ENCODE data around the gene DIRAS1.
"Not testable (repeated sequence)": the region's sequence is repeated elsewhere in the genome, so short reads cannot be mapped to it uniquely, and the experiment has no call there.

The DIRAS1 gene

DNA sequence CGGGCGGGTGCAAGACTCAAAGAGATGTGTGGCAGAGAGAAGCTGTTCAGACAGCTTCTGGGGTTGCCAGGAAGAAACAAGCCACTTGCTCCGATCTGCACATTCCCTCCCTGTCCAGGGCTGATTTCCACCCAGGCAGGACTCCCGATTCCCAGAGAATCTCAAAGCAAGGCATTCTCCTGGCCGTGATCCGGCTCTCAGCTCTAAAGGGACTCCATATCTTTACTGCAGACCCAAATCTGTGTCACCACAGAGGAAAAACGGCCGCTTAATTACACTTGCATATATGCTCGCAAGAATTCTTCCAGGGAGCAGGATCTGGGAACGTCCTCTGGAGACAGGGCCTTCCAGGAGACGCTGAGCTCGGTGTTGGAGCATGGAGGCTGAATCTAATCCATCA is 44.3 kb downstream of the DIRAS1 start:
- DNase-seq (ENCODE audit: low read depth): no peak

DNA sequence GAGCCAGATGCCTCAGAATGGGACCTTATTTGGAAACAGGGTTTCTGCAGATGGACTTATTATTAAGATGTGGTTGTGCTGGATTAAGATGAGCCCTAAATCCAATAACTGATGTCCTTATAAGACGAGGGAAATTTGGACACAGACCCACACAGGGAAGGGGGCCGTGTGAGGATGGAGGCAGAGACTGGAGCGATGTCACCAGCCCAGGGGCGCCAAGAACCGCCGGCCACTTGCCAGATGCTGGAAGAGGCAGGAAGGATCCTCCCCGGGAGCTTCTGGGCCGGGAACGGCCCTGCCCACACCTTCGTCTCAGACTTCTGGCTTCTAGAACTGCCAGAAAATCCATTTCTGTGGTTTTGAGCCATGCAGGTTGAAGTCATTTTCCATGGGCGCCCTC is 45.3 kb downstream of the DIRAS1 start:
- DNase-seq (ENCODE audit: low read depth): no peak

DNA sequence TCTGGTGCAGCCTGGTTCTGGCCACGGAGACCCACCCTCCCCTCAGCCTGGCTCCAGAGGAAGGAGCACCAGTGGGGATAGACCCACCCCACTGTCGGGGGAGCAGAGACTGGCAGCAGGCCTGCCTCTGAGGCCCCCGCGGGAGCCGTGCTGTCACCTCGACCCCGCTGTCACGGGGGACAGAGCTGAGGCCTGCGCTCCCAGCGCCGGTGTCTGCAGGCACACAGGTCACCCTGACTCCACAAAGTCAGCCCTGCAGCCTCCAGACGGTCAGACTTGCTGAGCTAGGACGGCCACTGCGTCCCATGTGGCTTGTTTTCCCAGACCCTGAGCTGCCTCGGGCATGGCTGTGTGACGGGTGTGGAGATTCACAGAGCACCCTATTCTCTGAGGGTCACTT is 51.0 kb downstream of the DIRAS1 start:
- DNase-seq (ENCODE audit: low read depth): no peak

DNA sequence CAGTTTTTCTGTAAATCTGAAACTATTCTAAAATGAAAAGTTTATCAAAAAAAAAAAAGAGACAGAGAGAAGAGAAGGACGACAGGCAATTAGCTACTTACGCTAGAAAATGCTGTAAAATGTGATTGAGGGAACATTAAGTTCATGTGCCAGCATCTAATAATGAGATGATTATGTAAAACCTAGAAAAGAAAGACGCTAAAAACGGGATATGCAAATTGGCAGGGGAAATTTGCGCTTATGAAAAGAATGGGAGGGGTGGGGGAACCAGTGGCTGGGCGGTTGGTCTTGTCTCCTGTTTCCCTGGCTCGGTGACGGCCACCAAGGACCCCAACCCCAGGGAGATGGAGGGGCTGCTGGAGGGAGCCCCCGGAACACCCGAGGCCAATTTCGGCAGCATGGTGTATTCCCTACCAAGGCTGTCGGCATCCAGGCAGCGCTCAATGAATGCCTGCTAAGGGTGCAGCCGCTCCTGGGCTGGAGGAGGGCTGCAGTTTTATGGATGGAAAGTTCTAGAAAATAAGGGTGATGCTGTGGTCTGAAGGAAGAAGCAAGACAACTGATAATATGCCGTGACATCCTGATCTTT is 52.9 kb downstream of the DIRAS1 start:
- no peak for DNase-seq (ENCODE audit: low read depth)

DNA sequence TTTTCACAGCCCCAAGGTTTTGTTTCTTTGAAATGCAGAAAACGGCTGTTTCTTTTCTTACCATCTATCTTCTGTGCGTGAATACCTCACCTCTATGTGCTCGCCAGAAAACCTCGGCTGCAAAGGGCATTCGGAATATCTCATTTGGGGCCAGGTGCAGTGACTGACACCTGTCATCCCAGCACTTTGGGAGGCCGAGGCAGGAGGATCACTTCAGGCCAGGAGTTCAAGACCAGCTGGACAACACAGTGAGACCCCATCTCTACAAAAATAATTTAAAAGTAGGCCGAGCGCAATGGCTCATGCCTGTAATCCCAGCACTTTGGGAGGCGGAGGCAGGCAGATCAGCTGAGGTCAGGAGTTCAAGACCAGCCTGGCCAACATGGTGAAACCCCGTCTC is 53.8 kb downstream of the DIRAS1 start:
- DNase-seq (ENCODE audit: low read depth): not testable (repeated sequence)

DNA sequence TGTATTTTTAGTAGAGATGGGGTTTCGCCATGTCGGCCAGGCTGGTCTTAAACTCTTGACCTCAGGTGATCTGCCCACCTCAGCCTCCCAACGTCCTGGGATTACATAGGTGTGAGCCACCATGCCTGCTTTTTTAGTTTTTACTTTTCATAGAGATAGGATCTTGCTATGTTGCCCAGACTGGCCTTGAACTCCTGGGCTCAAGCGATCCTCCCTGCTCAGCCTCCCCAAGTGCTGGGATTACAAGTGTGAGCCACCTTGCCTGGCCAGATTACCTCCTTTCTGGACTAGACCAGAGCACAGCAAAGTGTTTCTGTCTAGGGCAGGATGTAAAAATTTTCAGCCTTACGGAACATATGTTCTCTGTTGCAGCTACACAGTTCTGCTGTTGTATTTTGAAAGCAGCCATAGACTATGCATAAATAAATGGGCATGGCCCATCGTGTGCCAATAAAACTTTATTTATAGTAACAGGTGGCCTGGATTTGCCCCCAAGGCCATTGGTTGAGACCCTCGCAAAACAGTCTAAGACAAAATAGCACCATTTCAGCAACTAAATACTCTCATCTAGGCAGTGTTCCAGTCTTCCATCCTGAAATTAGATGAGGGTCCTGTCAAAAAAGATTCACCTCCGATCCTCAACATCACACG is 54.7 kb downstream of the DIRAS1 start:
- DNase-seq (ENCODE audit: low read depth): no peak

DNA sequence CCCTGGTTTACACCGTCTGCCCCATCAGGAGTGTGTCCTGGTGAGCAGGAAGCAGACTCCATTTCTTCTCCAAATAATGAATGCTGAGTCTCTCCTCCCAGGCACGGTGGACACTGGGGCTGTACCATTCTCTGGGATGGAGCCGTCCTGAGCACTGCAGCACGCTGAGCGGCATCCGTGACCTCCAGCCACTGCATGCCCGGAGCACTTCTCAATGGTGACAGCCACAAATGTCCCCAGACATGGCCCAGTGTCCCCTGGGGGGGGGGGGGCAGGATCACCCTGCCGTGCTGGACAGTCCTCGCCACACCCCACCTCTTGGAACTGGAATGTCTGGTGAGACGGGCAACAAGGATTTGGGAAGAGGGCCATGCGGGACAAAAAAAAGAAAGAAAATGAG is 56.1 kb downstream of the DIRAS1 start:
- DNase-seq (ENCODE audit: low read depth): no peak

Measured in stimulated activated CD8-positive, alpha-beta memory T cell treated with anti-CD3 and anti-CD28 coated beads, Interleukin-4, amount 100 ng/mL, for 24 hours (primary cell).